Activated CD8-positive, alpha-beta memory T cell treated with anti-CD3 and anti-CD28 coated beads for 36 hours (primary cell): ENCODE measurements around the gene AHSG. TPM values are rescaled to one million over a fixed set of nuclear protein-coding genes. Genes with fewer than 3 reads are reported as not detected.

Source experiments
- CTCF ChIA-PET: fragments of 350-600 bp; sonication (Branson Sonifier 250); formaldehyde crosslinking; loops from one replicate; lab custom pipeline; 2021; ENCODE audit warnings: antibody characterized with exemption; lab: Charles Lee
- POLR2A ChIA-PET: fragments of 350-600 bp; sonication (Branson Sonifier 250); formaldehyde crosslinking; loops from one replicate; lab custom pipeline; 2021; ENCODE audit warnings: antibody characterized with exemption; lab: Charles Lee
- total RNA-seq, 2 experiments: library from RNA; stranded (reverse); gene quantifications; one replicate each; pipeline ENCODE4 v1.2.3, GENCODE V29; 2021

Gene AHSG
- total RNA-seq, 2 experiments from 2014 or later, result not detected

GRCh38 chr3:186589121-186589520 lies 23.7 kb upstream of the AHSG start:
- ChIA-PET CTCF (no interaction called here), POLR2A (no interaction called here)

DNA sequence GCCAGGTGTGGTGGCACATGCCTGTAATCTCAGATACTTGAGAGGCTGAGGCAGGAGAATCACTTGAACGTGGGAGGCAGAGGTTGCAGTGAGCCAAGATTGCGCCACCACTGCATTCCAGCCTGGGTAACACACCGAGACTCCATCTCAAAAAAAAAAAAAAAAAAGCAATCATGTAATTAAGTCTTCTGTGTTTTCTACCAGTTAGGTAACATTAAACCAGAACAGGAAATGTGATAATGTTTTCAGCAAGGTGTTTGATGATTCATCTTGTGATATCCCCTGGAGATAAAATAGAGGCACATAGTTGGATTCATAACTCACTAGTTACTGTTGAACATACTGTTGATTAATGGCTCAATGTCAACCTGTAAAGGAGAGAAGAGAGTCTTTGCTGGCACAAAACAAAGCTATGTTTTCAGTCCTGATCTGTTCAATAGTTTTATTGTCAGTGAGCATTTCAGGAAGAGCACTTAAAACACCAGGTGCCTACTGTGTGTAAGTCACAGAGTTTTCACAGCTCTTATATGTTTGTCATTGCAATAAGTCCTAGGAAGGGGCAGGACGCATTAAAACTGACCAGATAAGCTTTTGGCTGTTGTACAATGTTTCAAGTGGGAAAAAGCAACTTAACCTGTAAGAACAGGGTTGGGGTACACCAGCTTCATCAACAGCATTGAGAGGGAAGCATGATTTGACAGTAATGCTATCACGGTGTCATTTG lies 22.8 kb upstream of the AHSG start:
- ChIA-PET POLR2A (no interaction called here), CTCF (interaction anchor here (1.0 kb wide), 1 partner anchor 20 kb away, joined by 3 read pairs; no protein-coding TSS in a partner anchor)

GRCh38 chr3:186590580-186591295 lies 22.1 kb upstream of the AHSG start:
- ChIA-PET CTCF (interaction anchor here (0.6 to 1.0 kb wide), 2 partner anchors 19 to 61 kb away, joined by 3 to 5 read pairs; no protein-coding TSS in a partner anchor), POLR2A (interaction anchor here (0.5 kb wide), 1 partner anchor 28 kb away, joined by 3 read pairs; no protein-coding TSS in a partner anchor)

DNA sequence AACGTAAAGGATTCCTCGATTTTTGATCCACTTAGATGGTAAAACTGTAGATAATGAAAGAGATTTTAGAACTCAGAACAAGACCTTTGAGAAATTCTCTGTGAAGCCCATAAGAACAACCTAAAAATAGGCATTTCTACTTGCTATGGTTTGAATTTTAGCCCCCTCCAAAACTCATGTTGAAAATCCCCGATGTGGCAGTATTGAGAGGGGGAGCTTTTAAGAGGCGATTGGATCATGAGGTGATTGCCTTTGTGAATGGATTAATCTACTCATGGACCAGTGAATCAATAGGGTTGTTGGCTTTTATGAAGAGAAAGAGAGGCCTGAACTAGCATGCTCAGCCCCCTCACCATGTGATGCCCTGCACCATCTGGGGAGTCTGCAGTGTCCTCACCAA lies 20.2 kb upstream of the AHSG start:
- ChIA-PET CTCF (interaction anchor here (1.0 kb wide), 1 partner anchor 23 kb away, joined by 3 read pairs; no protein-coding TSS in a partner anchor), POLR2A (no interaction called here)

DNA sequence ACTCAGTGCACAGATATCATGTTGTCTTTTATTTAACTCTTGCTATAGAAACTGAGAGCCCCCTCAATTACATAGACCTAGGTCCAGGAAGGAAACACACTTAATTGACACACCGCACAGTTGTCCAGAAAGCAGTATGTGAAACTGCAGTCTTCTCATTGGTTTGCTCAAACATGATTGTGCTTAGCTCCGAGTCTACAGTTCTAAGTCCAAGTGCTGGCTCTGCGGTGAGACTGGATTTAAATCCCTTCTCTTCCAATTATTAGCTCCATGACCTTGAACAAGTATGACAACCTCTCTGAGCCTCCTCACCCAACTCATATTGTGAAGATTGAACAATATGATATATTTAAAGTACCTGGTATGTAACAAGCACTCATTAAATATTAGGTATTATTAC lies 19.0 kb upstream of the AHSG start:
- POLR2A ChIA-PET, result no interaction called here
- CTCF ChIA-PET, result no interaction called here

- CTCF ChIA-PET, result no interaction called here
- POLR2A ChIA-PET, result no interaction called here
These were observed 18.2 kb upstream of the AHSG start for GRCh38 chr3:186594591-186595113.

DNA sequence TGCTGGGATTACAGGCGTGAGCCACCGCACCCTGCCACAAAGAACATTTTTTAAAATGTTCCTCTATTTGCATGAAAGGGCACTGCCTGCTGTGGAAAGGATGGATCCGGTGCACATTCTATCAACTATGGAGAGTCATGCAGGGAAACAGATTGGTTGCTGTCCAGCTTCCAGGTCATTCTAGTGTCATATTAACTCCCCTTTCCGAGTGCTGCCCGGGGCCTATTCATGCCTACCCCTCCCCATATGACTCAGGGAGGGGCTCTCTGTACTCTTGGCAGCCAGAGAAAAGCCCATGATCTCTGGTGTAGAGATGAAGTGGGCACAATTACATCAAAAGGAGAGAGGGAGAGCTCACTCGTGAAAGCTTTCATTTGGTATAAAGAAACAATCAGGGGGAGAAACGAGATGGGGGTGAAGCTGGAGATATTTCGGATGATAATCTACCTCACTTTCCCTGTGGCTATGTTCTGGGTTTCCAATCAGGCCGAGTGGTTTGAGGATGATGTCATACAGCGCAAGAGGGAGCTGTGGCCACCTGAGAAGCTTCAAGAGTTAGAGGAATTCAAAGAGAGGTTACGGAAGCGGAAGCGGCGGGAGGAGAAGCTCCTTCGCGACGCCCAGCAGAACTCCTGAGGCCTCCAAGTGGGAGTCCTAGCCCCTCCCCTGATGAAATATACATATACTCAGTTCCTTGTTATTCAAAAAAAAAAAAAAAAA lies 16.1 kb upstream of the AHSG start:
- CTCF ChIA-PET, result interaction anchor here (0.6 to 0.7 kb wide), 3 partner anchors 653 to 866 kb away, joined by 3 to 5 read pairs (median 3); no protein-coding TSS in a partner anchor
- POLR2A ChIA-PET, result interaction anchor here (0.6 to 0.7 kb wide), 2 partner anchors 26 to 29 kb away, joined by 3 to 7 read pairs; no protein-coding TSS in a partner anchor

GRCh38 chr3:186598108-186598784 lies 14.6 kb upstream of the AHSG start:
- CTCF ChIA-PET, result interaction anchor here (0.7 kb wide), 1 partner anchor 13 kb away, joined by 3 read pairs; no protein-coding TSS in a partner anchor
- POLR2A ChIA-PET, result no interaction called here

GRCh38 chr3:186598794-186599141 lies 14.1 kb upstream of the AHSG start:
- ChIA-PET CTCF (no interaction called here), POLR2A (no interaction called here)

- ChIA-PET CTCF (no interaction called here), POLR2A (no interaction called here)
These were observed 13.6 kb upstream of the AHSG start for GRCh38 chr3:186599142-186599784.

GRCh38 chr3:186599785-186600166 lies 13.1 kb upstream of the AHSG start:
- CTCF ChIA-PET, result interaction anchor here (1.1 kb wide), 1 partner anchor 15 kb away, joined by 6 read pairs; no protein-coding TSS in a partner anchor
- POLR2A ChIA-PET, result no interaction called here

DNA sequence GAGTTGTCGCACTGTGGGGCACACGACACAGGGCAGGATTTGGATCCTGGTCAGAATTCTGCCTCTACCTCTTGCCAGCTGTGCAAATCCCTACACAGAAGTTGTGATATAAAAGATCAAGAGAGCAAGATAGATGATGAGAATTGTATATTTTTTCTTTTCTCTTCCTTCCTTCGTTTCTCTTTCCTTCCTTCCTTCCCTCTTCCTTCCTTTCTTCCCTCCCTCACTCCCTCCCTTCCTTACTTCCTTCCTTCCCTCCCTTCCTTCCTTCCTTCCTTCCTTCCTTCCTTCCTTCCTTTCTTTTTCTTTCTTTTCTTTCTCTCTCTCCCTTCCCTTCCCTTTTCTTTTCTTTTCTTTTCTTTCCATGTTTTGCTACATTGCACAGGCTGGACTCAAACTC lies 12.0 kb upstream of the AHSG start:
- ChIA-PET POLR2A (no interaction called here), CTCF (interaction anchor here (1.1 kb wide), 1 partner anchor 14 kb away, joined by 6 read pairs; no protein-coding TSS in a partner anchor)

DNA sequence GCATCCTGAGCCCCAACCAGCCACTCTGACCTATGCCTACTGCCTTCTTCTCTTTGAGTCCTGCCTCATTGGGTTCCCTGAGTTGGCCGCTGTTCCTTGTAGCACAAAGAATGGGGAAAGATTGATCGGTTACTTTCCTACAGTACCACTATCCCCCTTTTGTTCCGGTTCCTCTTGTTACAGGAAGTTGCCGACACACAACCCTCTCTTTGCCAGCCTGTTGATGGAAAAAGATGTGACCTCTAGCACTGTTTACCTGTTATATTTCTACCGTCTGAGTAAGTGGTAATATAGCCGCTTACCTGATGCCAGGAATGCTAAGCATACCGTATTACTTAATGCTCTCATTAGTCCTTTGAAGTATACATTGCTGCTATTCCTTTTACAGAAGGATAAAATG lies 9.7 kb upstream of the AHSG start:
- CTCF ChIA-PET, result interaction anchor here (3.1 kb wide), 1 partner anchor 13 kb away, joined by 12 read pairs; no protein-coding TSS in a partner anchor
- POLR2A ChIA-PET, result no interaction called here

DNA sequence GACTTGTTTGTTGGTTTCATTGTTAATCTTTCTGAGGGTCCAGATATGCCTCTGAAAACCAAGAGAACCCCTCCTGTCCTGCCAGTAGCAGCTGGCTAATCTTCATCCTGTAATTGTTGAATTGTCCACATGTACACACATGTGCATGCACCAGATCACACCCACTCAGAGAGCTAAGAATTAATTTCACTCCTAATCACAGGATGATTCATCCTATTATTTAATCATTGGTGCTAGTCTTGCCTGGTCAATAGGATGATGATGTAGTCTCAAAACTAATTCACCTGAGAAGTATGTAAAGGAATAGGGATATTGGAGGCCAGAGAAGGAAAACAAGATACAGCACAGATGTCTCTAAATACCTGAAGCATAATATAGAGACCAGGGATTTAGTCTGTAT lies 7.8 kb upstream of the AHSG start:
- ChIA-PET POLR2A (no interaction called here), CTCF (interaction anchor here (3.1 kb wide), 1 partner anchor 12 kb away, joined by 12 read pairs; no protein-coding TSS in a partner anchor)

DNA sequence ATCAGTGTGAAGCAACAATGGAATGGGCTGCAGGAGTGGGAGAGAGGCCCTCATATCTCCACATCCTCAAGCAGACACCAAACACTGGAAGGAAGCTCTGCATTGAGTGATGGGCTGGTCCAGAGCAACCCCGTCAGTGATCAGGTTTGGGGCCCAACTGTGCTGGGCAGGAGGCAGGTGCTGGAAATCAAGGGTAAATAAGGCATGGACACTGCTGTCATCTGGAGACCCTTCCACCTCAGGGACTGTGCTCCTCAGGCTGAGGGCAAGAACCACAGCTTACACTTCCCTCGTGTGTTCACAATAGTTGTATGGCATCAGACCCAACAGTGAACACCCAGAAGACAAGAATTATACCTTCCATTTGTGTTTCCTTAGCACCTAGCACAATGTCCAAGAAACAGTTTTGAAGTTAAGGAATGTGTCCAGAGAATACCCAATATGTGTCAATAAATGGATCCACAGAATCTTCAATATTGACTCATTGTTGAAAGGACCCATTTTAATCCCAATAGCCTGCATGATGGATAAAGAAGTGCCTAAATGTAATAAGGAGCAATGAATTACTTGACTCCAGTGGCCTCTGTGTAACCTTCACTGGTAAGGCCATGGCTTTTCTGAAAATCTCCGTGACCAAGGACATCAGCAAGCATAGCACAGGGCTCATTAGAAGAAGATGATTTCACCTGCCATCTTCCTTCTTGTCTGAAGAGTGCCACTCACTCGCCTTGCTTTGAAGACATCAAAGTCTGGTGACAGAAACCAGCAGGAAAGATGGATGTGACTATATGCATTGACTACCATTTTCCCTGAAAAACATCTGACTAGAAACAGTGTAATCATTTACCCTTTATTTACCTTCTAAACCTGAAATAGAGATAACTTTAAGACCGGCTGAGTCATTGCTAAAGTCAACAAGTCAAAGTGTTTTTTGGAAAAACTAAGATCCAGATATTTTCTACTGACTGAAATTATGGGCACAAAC lies 7.0 kb upstream of the AHSG start:
- POLR2A ChIA-PET, result no interaction called here
- CTCF ChIA-PET, result no interaction called here

DNA sequence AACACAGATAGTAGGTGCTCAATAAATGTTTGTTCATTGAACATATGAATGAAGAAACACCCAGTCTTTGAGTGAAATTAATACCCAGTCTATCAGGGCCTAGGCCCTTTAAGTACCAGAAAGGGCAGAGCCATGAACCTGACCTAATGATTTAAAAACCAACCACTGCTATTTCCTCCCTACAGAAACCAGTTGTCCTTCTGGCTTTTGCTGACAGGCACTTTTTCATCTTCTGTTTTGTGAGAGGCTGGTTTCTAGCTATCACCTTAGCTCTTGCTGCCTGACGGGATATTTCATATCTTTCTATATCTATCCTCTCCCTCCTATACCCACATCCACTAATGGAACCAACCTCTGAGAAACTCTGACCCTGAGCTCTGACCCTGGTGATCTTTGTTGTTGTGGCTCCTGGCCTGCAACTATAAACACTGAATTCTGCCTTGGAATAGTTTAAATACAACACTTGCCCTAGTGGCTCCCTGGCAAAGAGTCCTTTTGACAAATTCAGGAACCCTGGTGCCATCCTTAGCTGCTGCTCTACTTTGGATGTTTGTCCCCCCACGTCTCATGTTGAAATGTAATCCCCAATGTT lies 4.1 kb upstream of the AHSG start:
- ChIA-PET POLR2A (no interaction called here), CTCF (interaction anchor here (1.4 to 2.1 kb wide), 2 partner anchors 8 to 213 kb away, joined by 4 to 6 read pairs; no protein-coding TSS in a partner anchor)
